ENCODE data around the gene SUN1. TPM values are rescaled to one million over a fixed set of nuclear protein-coding genes. Genes with fewer than 3 reads are reported as not detected.

SUN1 gene
- total RNA-seq, 2 experiments from 2014 or later, result 65.7 to 72.8 TPM

- Mint-ChIP-seq H3K9me3 (no peaks in the 10 kb centered on the region), H3K4me3 (no peak overlapping the region), H3K27me3 (no peaks in the 10 kb centered on the region), H3K27ac (no peak overlapping the region), H3K36me3 (ENCODE audit: low read depth) (peaks cover 48% of the 10 kb centered on the region), H3K4me1 (no peaks in the 10 kb centered on the region)
- no peak for DNase-seq
- ChIA-PET CTCF (no interaction called here), POLR2A (interaction anchor here (0.5 kb wide), 1 partner anchor 20 kb away, joined by 3 read pairs; the partner anchor contains the start of gene GET4)
Observed at GRCh38 chr7:856444-857095, 24.3 kb downstream of the SUN1 start.

GRCh38 chr7:857661-858060 lies 25.4 kb downstream of the SUN1 start:
- peaks cover 53% of the 10 kb centered on the region for H3K36me3 Mint-ChIP-seq (ENCODE audit: low read depth)
- H3K9me3 Mint-ChIP-seq, result no peaks in the 10 kb centered on the region
- ChIA-PET CTCF (no interaction called here), POLR2A (no interaction called here)
- H3K27ac Mint-ChIP-seq, result no peak overlapping the region
- no peak overlapping the region for H3K4me3 Mint-ChIP-seq
- no peaks in the 10 kb centered on the region for H3K27me3 Mint-ChIP-seq
- no peak for DNase-seq
- no peaks in the 10 kb centered on the region for H3K4me1 Mint-ChIP-seq

- Mint-ChIP-seq H3K36me3 (ENCODE audit: low read depth) (peaks cover 47% of the 10 kb centered on the region), H3K9me3 (no peaks in the 10 kb centered on the region), H3K27me3 (no peaks in the 10 kb centered on the region), H3K27ac (no peak overlapping the region), H3K4me1 (no peaks in the 10 kb centered on the region), H3K4me3 (no peak overlapping the region)
- POLR2A ChIA-PET, result no interaction called here
- no peak for DNase-seq
- CTCF ChIA-PET, result no interaction called here
Observed at GRCh38 chr7:859359-860030, 27.2 kb downstream of the SUN1 start.

GRCh38 chr7:860149-860548 lies 27.9 kb downstream of the SUN1 start:
- POLR2A ChIA-PET, result no interaction called here
- Mint-ChIP-seq H3K9me3 (no peaks in the 10 kb centered on the region), H3K27me3 (no peaks in the 10 kb centered on the region), H3K27ac (no peak overlapping the region), H3K36me3 (ENCODE audit: low read depth) (peaks cover 50% of the 10 kb centered on the region), H3K4me1 (no peaks in the 10 kb centered on the region), H3K4me3 (no peak overlapping the region)
- no peak for DNase-seq
- CTCF ChIA-PET, result interaction anchor here (0.9 kb wide), 1 partner anchor 33 kb away, joined by 3 read pairs; no protein-coding TSS in a partner anchor

GRCh38 chr7:861222-861621 lies 28.9 kb downstream of the SUN1 start:
- Mint-ChIP-seq H3K27ac (no peak overlapping the region), H3K4me3 (no peak overlapping the region), H3K27me3 (no peaks in the 10 kb centered on the region), H3K36me3 (ENCODE audit: low read depth) (peaks cover 51% of the 10 kb centered on the region), H3K4me1 (no peaks in the 10 kb centered on the region), H3K9me3 (no peaks in the 10 kb centered on the region)
- POLR2A ChIA-PET, result no interaction called here
- DNase-seq, result no peak
- CTCF ChIA-PET, result no interaction called here

- Mint-ChIP-seq H3K36me3 (ENCODE audit: low read depth) (peaks cover 50% of the 10 kb centered on the region), H3K27ac (no peak overlapping the region)
- CTCF ChIA-PET, result interaction anchor here (2.2 kb wide), 1 partner anchor 11 kb away, joined by 10 read pairs; no protein-coding TSS in a partner anchor
Observed at GRCh38 chr7:862157-862556, 29.9 kb downstream of the SUN1 start.

GRCh38 chr7:863106-863505 lies 30.8 kb downstream of the SUN1 start:
- Mint-ChIP-seq H3K27ac (no peak overlapping the region), H3K4me1 (no peaks in the 10 kb centered on the region), H3K9me3 (no peaks in the 10 kb centered on the region), H3K27me3 (no peaks in the 10 kb centered on the region), H3K4me3 (no peak overlapping the region), H3K36me3 (ENCODE audit: low read depth) (peaks cover 51% of the 10 kb centered on the region)
- ChIA-PET POLR2A (interaction anchor here (1.0 to 1.3 kb wide), 2 partner anchors 9 to 12 kb away, joined by 3 read pairs; no protein-coding TSS in a partner anchor), CTCF (interaction anchor here (0.8 to 2.2 kb wide), 2 partner anchors 10 to 705 kb away, joined by 4 to 10 read pairs; no protein-coding TSS in a partner anchor)
- no peak for DNase-seq

More at GRCh38 chr7:862157-862556, 29.9 kb downstream of the SUN1 start:
- DNase-seq, result no peak
- Mint-ChIP-seq H3K9me3 (no peaks in the 10 kb centered on the region), H3K4me3 (no peak overlapping the region), H3K27me3 (no peaks in the 10 kb centered on the region), H3K4me1 (no peaks in the 10 kb centered on the region)
- POLR2A ChIA-PET, result interaction anchor here (0.6 kb wide), 1 partner anchor 16 kb away, joined by 3 read pairs; no protein-coding TSS in a partner anchor

- H3K4me1 Mint-ChIP-seq, result no peaks in the 10 kb centered on the region
- ChIA-PET CTCF (no interaction called here), POLR2A (no interaction called here)
- no peaks in the 10 kb centered on the region for H3K9me3 Mint-ChIP-seq
- no peak overlapping the region for H3K27ac Mint-ChIP-seq
- H3K27me3 Mint-ChIP-seq, result no peaks in the 10 kb centered on the region
- no peak for DNase-seq
- H3K4me3 Mint-ChIP-seq, result no peak overlapping the region
- H3K36me3 Mint-ChIP-seq (ENCODE audit: low read depth), result peaks cover 43% of the 10 kb centered on the region
Observed at GRCh38 chr7:865921-866320, 33.6 kb downstream of the SUN1 start.

- Mint-ChIP-seq H3K27ac (no peak overlapping the region), H3K4me3 (no peak overlapping the region), H3K27me3 (no peaks in the 10 kb centered on the region), H3K36me3 (ENCODE audit: low read depth) (peaks cover 40% of the 10 kb centered on the region), H3K9me3 (no peaks in the 10 kb centered on the region), H3K4me1 (no peaks in the 10 kb centered on the region)
- POLR2A ChIA-PET, result no interaction called here
- CTCF ChIA-PET, result no interaction called here
- no peak for DNase-seq
Observed at GRCh38 chr7:867001-867405, 34.7 kb downstream of the SUN1 start.

- H3K27me3 Mint-ChIP-seq, result no peaks in the 10 kb centered on the region
- ChIA-PET POLR2A (no interaction called here), CTCF (no interaction called here)
- H3K27ac Mint-ChIP-seq, result no peak overlapping the region
- no peak overlapping the region for H3K4me3 Mint-ChIP-seq
- peaks cover 36% of the 10 kb centered on the region for H3K36me3 Mint-ChIP-seq (ENCODE audit: low read depth)
- H3K4me1 Mint-ChIP-seq, result no peaks in the 10 kb centered on the region
- no peaks in the 10 kb centered on the region for H3K9me3 Mint-ChIP-seq
- DNase-seq, result no peak
Observed at GRCh38 chr7:867406-868188, 35.3 kb downstream of the SUN1 start.

- Mint-ChIP-seq H3K4me1 (peaks cover 2% of the 10 kb centered on the region), H3K27me3 (no peaks in the 10 kb centered on the region), H3K27ac (no peak overlapping the region), H3K36me3 (ENCODE audit: low read depth) (peaks cover 40% of the 10 kb centered on the region), H3K9me3 (no peaks in the 10 kb centered on the region), H3K4me3 (no peak overlapping the region)
- ChIA-PET POLR2A (no interaction called here), CTCF (no interaction called here)
- no peak for DNase-seq
Observed at GRCh38 chr7:868189-868486, 35.9 kb downstream of the SUN1 start.

GRCh38 chr7:869348-869747 lies 37.1 kb downstream of the SUN1 start:
- POLR2A ChIA-PET, result no interaction called here

GRCh38 chr7:871900-872537 lies 39.7 kb downstream of the SUN1 start:
- Mint-ChIP-seq H3K9me3 (no peaks in the 10 kb centered on the region), H3K36me3 (ENCODE audit: low read depth) (peaks cover 31% of the 10 kb centered on the region), H3K4me1 (peaks cover 10% of the 10 kb centered on the region), H3K4me3 (no peak overlapping the region), H3K27me3 (no peaks in the 10 kb centered on the region), H3K27ac (no peak overlapping the region)
- no peak for DNase-seq
- CTCF ChIA-PET, result interaction anchor here (1.3 to 2.2 kb wide), 7 partner anchors 9 to 96 kb away, joined by 3 to 32 read pairs (median 8); partner anchors contain the start of gene SUN1
- POLR2A ChIA-PET, result interaction anchor here (2.0 kb wide), 1 partner anchor 85 kb away, joined by 7 read pairs; no protein-coding TSS in a partner anchor

More at GRCh38 chr7:869348-869747, 37.1 kb downstream of the SUN1 start:
- Mint-ChIP-seq H3K36me3 (ENCODE audit: low read depth) (peaks cover 40% of the 10 kb centered on the region), H3K4me1 (peaks cover 10% of the 10 kb centered on the region), H3K27me3 (no peaks in the 10 kb centered on the region), H3K9me3 (no peaks in the 10 kb centered on the region), H3K4me3 (no peak overlapping the region), H3K27ac (no peak overlapping the region)
- DNase-seq, result no peak
- CTCF ChIA-PET, result no interaction called here

Measured in activated CD4-positive, alpha-beta memory T cell treated with anti-CD3 and anti-CD28 coated beads, Interleukin-2, amount 10 ng/mL, durations not matched to agents 7 days and 5 days (primary cell).